K562 (cell line): Measurements from ENCODE around the gene ZDHHC8. TPM values are rescaled to one million over a fixed set of nuclear protein-coding genes. Genes with fewer than 3 reads are reported as not detected.

Source experiments
- FOXP1 ChIP-seq: sonication (generic); formaldehyde crosslinking; IDR thresholded peaks from 2 replicates; pipeline ENCODE4 v1.8.0; 2022; ENCODE audit warnings: mild to moderate bottlenecking, missing genetic modification reagents
- HDAC3 ChIP-seq: fragments of 450-650 bp; IDR thresholded peaks from 2 replicates; pipeline ENCODE4 v1.6.1; 2018; ENCODE audit warnings: borderline replicate concordance, mild to moderate bottlenecking, moderate library complexity; ENCODE audit not compliant: partially characterized antibody
- HNRNPLL ChIP-seq: fragments of 200-400 bp; formaldehyde crosslinking; IDR thresholded peaks from 2 replicates; pipeline ENCODE4 v1.6.1; 2017; ENCODE audit warnings: low read length, low read depth, mild to moderate bottlenecking; ENCODE audit not compliant: poor library complexity, severe bottlenecking
- MNT ChIP-seq, 2 experiments: fragments of 450-650 bp; conservative IDR thresholded peaks; 2 replicates each; pipeline ENCODE4 v1.6.1; 2017; ENCODE audit warnings: mild to moderate bottlenecking in 2 of 2, moderate library complexity in 2 of 2
- MYBL2 ChIP-seq, 2 experiments: fragments of 450-650 bp in 1 of 2; sonication (generic) in 1 of 2; formaldehyde crosslinking in 1 of 2; IDR thresholded peaks; 2 replicates each; pipeline versions ENCODE4 v1.6.1 to v1.8.1; 2017 to 2022; ENCODE audit warnings: borderline replicate concordance in 1 of 2, inconsistent platforms in 1 of 2, low read depth in 1 of 2, mild to moderate bottlenecking in 1 of 2, missing genetic modification reagents in 1 of 2, moderate library complexity in 1 of 2
- RERE ChIP-seq: sonication (generic); formaldehyde crosslinking; IDR thresholded peaks from 2 replicates; pipeline ENCODE4 v1.8.0; 2023; ENCODE audit warnings: missing genetic modification reagents, mild to moderate bottlenecking, borderline replicate concordance
- U2AF2 ChIP-seq: fragments of 200-400 bp; formaldehyde crosslinking; optimal IDR thresholded peaks from 2 replicates; pipeline ENCODE3; 2017; ENCODE audit warnings: low read depth, mild to moderate bottlenecking, low read length
- ZBTB49 ChIP-seq: sonication (generic); formaldehyde crosslinking; IDR thresholded peaks from 2 replicates; pipeline ENCODE4 v1.8.0; 2022; ENCODE audit warnings: missing genetic modification reagents, mild to moderate bottlenecking, borderline replicate concordance
- ZNF184 ChIP-seq: sonication (generic); formaldehyde crosslinking; IDR thresholded peaks from 2 replicates; pipeline ENCODE4 v1.5.0; 2020; ENCODE audit warnings: missing genetic modification reagents
- ZNF511 ChIP-seq: sonication (generic); formaldehyde crosslinking; IDR thresholded peaks from 2 replicates; pipeline ENCODE4 v1.8.0; 2022; ENCODE audit warnings: mild to moderate bottlenecking, missing genetic modification reagents
- ZNF584 ChIP-seq: fragments of 200-800 bp; sonication (Bioruptor generic); IDR thresholded peaks from 2 replicates; pipeline ENCODE4 v1.6.1; 2016; ENCODE audit warnings: low read depth, mild to moderate bottlenecking, missing genetic modification characterization, missing compliant biosample characterization
- polyA plus RNA-seq, 8 experiments: library from polyadenylated mRNA; depleted of rRNA in 4 of 8; stranded (reverse) in 5 of 8; unstranded in 3 of 8; fragments of >200 nt; fragmentation: Nextera tagmentation in 2 of 8; fragmentation: Illumina TruSeq in 1 of 8; extraction: Ambion mirVana in 2 of 8; extraction: Trizol in 1 of 8; gene quantifications; 2 replicates each; pipeline versions ENCODE4 v1.2.1 to v1.2.3, GENCODE V29; 2011 to 2014; ENCODE audit warnings: inconsistent platforms in 1 of 8, missing spikeins in 1 of 8
- total RNA-seq, 7 experiments: library from RNA; depleted of rRNA in 6 of 7; stranded (reverse); fragments of >200 nt in 6 of 7; fragmentation: Illumina TruSeq in 2 of 7; extraction: Trizol in 2 of 7; gene quantifications; 2 replicates each; pipeline versions ENCODE4 v1.2.1 to v1.2.3, GENCODE V29; 2011 to 2021; ENCODE audit warnings: low replicate concordance in 1 of 7

ZDHHC8 gene
- total and polyA plus RNA-seq, 9 of the 15 experiments (the other 6 are each of a cell fraction or from before 2014, with no cell fraction given) = 0.04 to 109 (median 16.4) TPM

- TF ChIP-seq ZBTB49 (CRISPR knock-in tag) = no peak
- 0 out of 2 replicates have a peak, but pooled peaks have one; percentile 46 for TF ChIP-seq ZNF511 (CRISPR knock-in tag)
- TF ChIP-seq HNRNPLL = peak; percentile 2
- no peak for TF ChIP-seq HDAC3
- no peak for TF ChIP-seq MYBL2 (IDR thresholded peaks at IDR 0.05; ENCODE audit: low read depth)
- peak; percentile 75 for TF ChIP-seq MYBL2 (CRISPR knock-in tag; IDR thresholded peaks at IDR 0.05; ENCODE audit: borderline replicate concordance)
- peak; percentile 55; the same call in 1 of the 2 replicates for TF ChIP-seq FOXP1 (CRISPR knock-in tag)
- TF ChIP-seq U2AF2 = no peak
- no peak for TF ChIP-seq ZNF184 (CRISPR knock-in tag)
- TF ChIP-seq MNT (conservative IDR thresholded peaks at IDR 0.05) = no peak
- no peak for TF ChIP-seq ZNF584 (CRISPR knock-in tag)
- TF ChIP-seq RERE (CRISPR knock-in tag) = no peak
Observed at GRCh38 chr22:20187777-20188566, 56.4 kb downstream of the ZDHHC8 start (continued).
